ENCODE results near the gene SNRNP48. TPM values are rescaled to one million over a fixed set of nuclear protein-coding genes. Genes with fewer than 3 reads are reported as not detected.

The SNRNP48 gene
- total and polyA plus RNA-seq, 2 donors, result 9.6 to 9.7 TPM

GRCh38 chr6:7580927-7581618, 8.9 kb upstream of the SNRNP48 start:
- 89% methylated on average over 14 of the region's 14 CpGs for WGBS
- no peaks in the 10 kb centered on the region for H3K4me1 ChIP-seq (ENCODE audit: control insufficient read depth in 2 of 2, insufficient read depth in 2 of 2, low read length in 2 of 2)

GRCh38 chr6:7585287-7585930, 4.6 kb upstream of the SNRNP48 start:
- Histone ChIP-seq H3K9me3 (ENCODE audit: control insufficient read depth in 2 of 2, insufficient read depth in 1 of 2, low read length in 1 of 2) (peaks cover 0 to 4% of the 10 kb centered on the region in 2 donors), H3K4me3 (ENCODE audit: low read length in 2 of 2) (no peak overlapping the region), H3K27ac (ENCODE audit: low read depth in 1 of 2, low read length in 1 of 2) (no peak overlapping the region), H3K27me3 (ENCODE audit: control insufficient read depth in 2 of 2, insufficient read depth in 1 of 2, low read length in 1 of 2) (no peaks in the 10 kb centered on the region), H3K4me1 (ENCODE audit: control insufficient read depth in 2 of 2, insufficient read depth in 2 of 2, low read length in 2 of 2) (no peaks in the 10 kb centered on the region), H3K36me3 (ENCODE audit: control insufficient read depth in 2 of 2, insufficient read depth in 2 of 2, low read length in 1 of 2) (peaks cover 0 to 3% of the 10 kb centered on the region in 2 donors)
- 98% methylated on average over 28 of the region's 28 CpGs for WGBS
- DNase-seq (ENCODE audit: low read depth in 6 of 9, low spot score in 9 of 9), result no peak

More at GRCh38 chr6:7580927-7581618, 8.9 kb upstream of the SNRNP48 start:
- Histone ChIP-seq H3K27me3 (ENCODE audit: control insufficient read depth in 2 of 2, insufficient read depth in 1 of 2, low read length in 1 of 2) (peaks cover 0 to 13% of the 10 kb centered on the region in 2 donors), H3K4me3 (ENCODE audit: low read length in 2 of 2) (no peak overlapping the region), H3K27ac (ENCODE audit: low read depth in 1 of 2, low read length in 1 of 2) (no peak overlapping the region), H3K9me3 (ENCODE audit: control insufficient read depth in 2 of 2, insufficient read depth in 1 of 2, low read length in 1 of 2) (no peaks in the 10 kb centered on the region), H3K36me3 (ENCODE audit: control insufficient read depth in 2 of 2, insufficient read depth in 2 of 2, low read length in 1 of 2) (peaks cover 0 to 3% of the 10 kb centered on the region in 2 donors)
- DNase-seq (ENCODE audit: low read depth in 6 of 9, low spot score in 9 of 9), result no peak

- Histone ChIP-seq H3K27ac (ENCODE audit: low read depth in 1 of 2, low read length in 1 of 2) (no peak overlapping the region), H3K27me3 (ENCODE audit: control insufficient read depth in 2 of 2, insufficient read depth in 1 of 2, low read length in 1 of 2) (no peaks in the 10 kb centered on the region), H3K9me3 (ENCODE audit: control insufficient read depth in 2 of 2, insufficient read depth in 1 of 2, low read length in 1 of 2) (peaks cover 0 to 5% of the 10 kb centered on the region in 2 donors), H3K4me1 (ENCODE audit: control insufficient read depth in 2 of 2, insufficient read depth in 2 of 2, low read length in 2 of 2) (peaks cover 5 to 9% of the 10 kb centered on the region in 2 donors), H3K4me3 (ENCODE audit: low read length in 2 of 2) (no peak overlapping the region), H3K36me3 (ENCODE audit: control insufficient read depth in 2 of 2, insufficient read depth in 2 of 2, low read length in 1 of 2) (peaks cover 0 to 3% of the 10 kb centered on the region in 2 donors)
- no peak for DNase-seq (ENCODE audit: low read depth in 6 of 9, low spot score in 9 of 9)
- 92% methylated on average over 3 of the region's 3 CpGs for WGBS
Measured at GRCh38 chr6:7587631-7588100, 2.3 kb upstream of the SNRNP48 start.

GRCh38 chr6:7588506-7588905, 1.5 kb upstream of the SNRNP48 start:
- Histone ChIP-seq H3K4me1 (ENCODE audit: control insufficient read depth in 2 of 2, insufficient read depth in 2 of 2, low read length in 2 of 2) (peaks cover 5 to 9% of the 10 kb centered on the region in 2 donors), H3K9me3 (ENCODE audit: control insufficient read depth in 2 of 2, insufficient read depth in 1 of 2, low read length in 1 of 2) (peaks cover 0 to 5% of the 10 kb centered on the region in 2 donors), H3K4me3 (ENCODE audit: low read length in 2 of 2) (no peak overlapping the region), H3K36me3 (ENCODE audit: control insufficient read depth in 2 of 2, insufficient read depth in 2 of 2, low read length in 1 of 2) (peaks cover 3 to 4% of the 10 kb centered on the region in 2 donors), H3K27me3 (ENCODE audit: control insufficient read depth in 2 of 2, insufficient read depth in 1 of 2, low read length in 1 of 2) (no peaks in the 10 kb centered on the region), H3K27ac (ENCODE audit: low read depth in 1 of 2, low read length in 1 of 2) (no peak overlapping the region)
- DNase-seq (ENCODE audit: low read depth in 6 of 9, low spot score in 9 of 9), result no peak
- 84% methylated on average over 4 of the region's 4 CpGs for WGBS

- Histone ChIP-seq H3K4me1 (ENCODE audit: control insufficient read depth in 2 of 2, insufficient read depth in 2 of 2, low read length in 2 of 2) (peaks cover 5 to 9% of the 10 kb centered on the region in 2 donors), H3K9me3 (ENCODE audit: control insufficient read depth in 2 of 2, insufficient read depth in 1 of 2, low read length in 1 of 2) (peaks cover 0 to 5% of the 10 kb centered on the region in 2 donors), H3K4me3 (ENCODE audit: low read length in 2 of 2) (no peak overlapping the region), H3K27ac (ENCODE audit: low read depth in 1 of 2, low read length in 1 of 2) (no peak overlapping the region), H3K36me3 (ENCODE audit: control insufficient read depth in 2 of 2, insufficient read depth in 2 of 2, low read length in 1 of 2) (peaks cover 4% of the 10 kb centered on the region in 2 donors), H3K27me3 (ENCODE audit: control insufficient read depth in 2 of 2, insufficient read depth in 1 of 2, low read length in 1 of 2) (no peaks in the 10 kb centered on the region)
- DNase-seq (ENCODE audit: low read depth in 6 of 9, low spot score in 9 of 9), result no peak
- WGBS, result 97% methylated on average over 3 of the region's 3 CpGs
Measured at GRCh38 chr6:7589221-7589620, 777 bp upstream of the SNRNP48 start.

- H3K9me3 ChIP-seq (ENCODE audit: control insufficient read depth in 2 of 2, insufficient read depth in 1 of 2, low read length in 1 of 2), result peaks cover 0 to 5% of the 10 kb centered on the region in 2 donors
Measured at GRCh38 chr6:7590918-7591302, 912 bp downstream of the SNRNP48 start.

DNA sequence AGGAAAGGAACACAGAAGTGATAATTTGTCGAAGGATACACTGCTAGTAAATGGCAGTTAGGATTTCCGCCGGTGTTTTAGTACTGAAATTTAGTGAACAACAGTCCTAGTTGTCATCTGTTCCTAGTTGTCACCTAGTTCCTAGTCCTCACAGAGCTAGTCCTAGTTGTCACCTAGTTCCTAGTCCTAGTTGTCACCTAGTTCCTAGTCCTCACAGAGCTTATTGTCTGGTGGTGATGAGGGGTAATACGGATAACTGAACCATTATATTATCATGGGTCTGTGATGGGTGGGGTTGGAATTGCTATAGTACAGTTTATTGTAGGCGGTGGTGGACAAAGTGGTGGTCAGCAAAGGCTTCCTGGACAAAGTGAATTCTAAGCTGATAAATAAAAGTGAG, 1.8 kb downstream of the SNRNP48 start:
- no peak overlapping the region for H3K4me3 ChIP-seq (ENCODE audit: low read length in 2 of 2)
- WGBS, result 98% methylated on average over 5 of the region's 5 CpGs

More at GRCh38 chr6:7590918-7591302, 912 bp downstream of the SNRNP48 start:
- Histone ChIP-seq H3K4me3 (ENCODE audit: low read length in 2 of 2) (peak overlapping the region; percentile 85 to 99), H3K27me3 (ENCODE audit: control insufficient read depth in 2 of 2, insufficient read depth in 1 of 2, low read length in 1 of 2) (no peaks in the 10 kb centered on the region), H3K27ac (ENCODE audit: low read depth in 1 of 2, low read length in 1 of 2) (no peak overlapping the region), H3K4me1 (ENCODE audit: control insufficient read depth in 2 of 2, insufficient read depth in 2 of 2, low read length in 2 of 2) (peaks cover 5 to 9% of the 10 kb centered on the region in 2 donors), H3K36me3 (ENCODE audit: control insufficient read depth in 2 of 2, insufficient read depth in 2 of 2, low read length in 1 of 2) (peaks cover 14 to 20% of the 10 kb centered on the region in 2 donors)
- 33% methylated on average over 10 of the region's 10 CpGs for WGBS
- peak in 1 of 9 donors; percentile 14 for DNase-seq (ENCODE audit: low read depth in 6 of 9, low spot score in 9 of 9)

GRCh38 chr6:7593229-7593628, 3.2 kb downstream of the SNRNP48 start:
- no peak overlapping the region for H3K4me3 ChIP-seq (ENCODE audit: low read length in 2 of 2)
- peaks cover 0 to 5% of the 10 kb centered on the region in 2 donors for H3K9me3 ChIP-seq (ENCODE audit: control insufficient read depth in 2 of 2, insufficient read depth in 1 of 2, low read length in 1 of 2)
- H3K36me3 ChIP-seq (ENCODE audit: control insufficient read depth in 2 of 2, insufficient read depth in 2 of 2, low read length in 1 of 2), result peaks cover 15 to 40% of the 10 kb centered on the region in 2 donors
- WGBS, result 95% methylated on average over 1 of the region's 1 CpG
- no peaks in the 10 kb centered on the region for H3K27me3 ChIP-seq (ENCODE audit: control insufficient read depth in 2 of 2, insufficient read depth in 1 of 2, low read length in 1 of 2)
- no peak overlapping the region for H3K27ac ChIP-seq (ENCODE audit: low read depth in 1 of 2, low read length in 1 of 2)
- peaks cover 5 to 9% of the 10 kb centered on the region in 2 donors for H3K4me1 ChIP-seq (ENCODE audit: control insufficient read depth in 2 of 2, insufficient read depth in 2 of 2, low read length in 2 of 2)
- no peak for DNase-seq (ENCODE audit: low read depth in 6 of 9, low spot score in 9 of 9)

More for the DNA sequence above, 1.8 kb downstream of the SNRNP48 start:
- H3K4me1 ChIP-seq (ENCODE audit: control insufficient read depth in 2 of 2, insufficient read depth in 2 of 2, low read length in 2 of 2), result peaks cover 5 to 9% of the 10 kb centered on the region in 2 donors
- H3K27me3 ChIP-seq (ENCODE audit: control insufficient read depth in 2 of 2, insufficient read depth in 1 of 2, low read length in 1 of 2), result no peaks in the 10 kb centered on the region
- peaks cover 15 to 28% of the 10 kb centered on the region in 2 donors for H3K36me3 ChIP-seq (ENCODE audit: control insufficient read depth in 2 of 2, insufficient read depth in 2 of 2, low read length in 1 of 2)
- peaks cover 0 to 5% of the 10 kb centered on the region in 2 donors for H3K9me3 ChIP-seq (ENCODE audit: control insufficient read depth in 2 of 2, insufficient read depth in 1 of 2, low read length in 1 of 2)
- H3K27ac ChIP-seq (ENCODE audit: low read depth in 1 of 2, low read length in 1 of 2), result no peak overlapping the region
- DNase-seq (ENCODE audit: low read depth in 6 of 9, low spot score in 9 of 9), result no peak

- no peaks in the 10 kb centered on the region for H3K27me3 ChIP-seq (ENCODE audit: control insufficient read depth in 2 of 2, insufficient read depth in 1 of 2, low read length in 1 of 2)
- peaks cover 15 to 44% of the 10 kb centered on the region in 2 donors for H3K36me3 ChIP-seq (ENCODE audit: control insufficient read depth in 2 of 2, insufficient read depth in 2 of 2, low read length in 1 of 2)
- H3K4me1 ChIP-seq (ENCODE audit: control insufficient read depth in 2 of 2, insufficient read depth in 2 of 2, low read length in 2 of 2), result peaks cover 5 to 9% of the 10 kb centered on the region in 2 donors
- DNase-seq (ENCODE audit: low read depth in 6 of 9, low spot score in 9 of 9), result no peak
- WGBS, result 98% methylated on average over 4 of the region's 4 CpGs
- H3K4me3 ChIP-seq (ENCODE audit: low read length in 2 of 2), result no peak overlapping the region
- H3K27ac ChIP-seq (ENCODE audit: low read depth in 1 of 2, low read length in 1 of 2), result no peak overlapping the region
- H3K9me3 ChIP-seq (ENCODE audit: control insufficient read depth in 2 of 2, insufficient read depth in 1 of 2, low read length in 1 of 2), result peaks cover 0 to 5% of the 10 kb centered on the region in 2 donors
Measured at GRCh38 chr6:7594579-7595125, 4.7 kb downstream of the SNRNP48 start.

Measured in thymus (tissue), 11 donors.